WTC11 (cell line): ENCODE results near the gene ZNF830. TPM values are rescaled to one million over a fixed set of nuclear protein-coding genes. Genes with fewer than 3 reads are reported as not detected.

Source experiments
- ATAC-seq: fragments of 200-7000 bp; cut with Tn5 transposase; 2 replicates; pipeline ENCODE4 v1.10.0; 2021; ENCODE audit warnings: mild to moderate bottlenecking, moderate library complexity
- CTCF ChIA-PET: fragments of 300-600 bp; sonication (Branson Sonifier 250); formaldehyde crosslinking; loops from one replicate; lab custom pipeline; 2021; ENCODE audit warnings: antibody characterized with exemption; lab: Charles Lee
- POLR2A ChIA-PET: fragments of 350-600 bp; sonication (Branson Sonifier 250); formaldehyde crosslinking; loops from one replicate; lab custom pipeline; 2021; ENCODE audit warnings: antibody characterized with exemption; lab: Charles Lee
- DNase-seq: peaks from one replicate; pipeline ENCODE4 v3.0.0; 2021; ENCODE audit warnings: low spot score
- H3K27ac Mint-ChIP-seq: 2 replicates; pipeline ENCODE4 v1.8.0; 2021; ENCODE audit warnings: mixed read lengths
- H3K27me3 Mint-ChIP-seq: 2 replicates; pipeline ENCODE4 v1.8.0; 2021; ENCODE audit warnings: low read depth, mild to moderate bottlenecking, moderate library complexity, mixed read lengths
- H3K36me3 Mint-ChIP-seq: 2 replicates; pipeline ENCODE4 v1.8.0; 2021; ENCODE audit warnings: mixed read lengths
- H3K4me1 Mint-ChIP-seq: 2 replicates; pipeline ENCODE4 v1.8.0; 2022; ENCODE audit warnings: mixed read lengths
- H3K4me3 Mint-ChIP-seq: 2 replicates; pipeline ENCODE4 v1.8.0; 2021; ENCODE audit warnings: mild to moderate bottlenecking, moderate library complexity, mixed read lengths
- H3K9me3 Mint-ChIP-seq: 2 replicates; pipeline ENCODE4 v1.8.0; 2021; ENCODE audit warnings: mixed read lengths
- CDX4 ChIP-seq: fragments of 250-450 bp; sonication (Bioruptor Pico); IDR thresholded peaks from 2 replicates; pipeline ENCODE4 v1.9.0; 2021; ENCODE audit warnings: moderate library complexity, mild to moderate bottlenecking, inconsistent platforms, borderline replicate concordance
- E2F1 ChIP-seq: sonication (generic); formaldehyde crosslinking; IDR thresholded peaks from 2 replicates; pipeline ENCODE4 v1.8.0; 2022; ENCODE audit warnings: mild to moderate bottlenecking, missing genetic modification reagents
- ESRRA ChIP-seq: sonication (generic); formaldehyde crosslinking; IDR thresholded peaks from 2 replicates; pipeline ENCODE4 v1.8.1; 2022; ENCODE audit warnings: mild to moderate bottlenecking, missing genetic modification reagents, borderline replicate concordance
- FOXK1 ChIP-seq: sonication (generic); formaldehyde crosslinking; IDR thresholded peaks from 2 replicates; pipeline ENCODE4 v1.8.0; 2022; ENCODE audit warnings: mild to moderate bottlenecking, moderate library complexity, missing genetic modification reagents
- FOXP1 ChIP-seq: sonication (generic); formaldehyde crosslinking; IDR thresholded peaks from 2 replicates; pipeline ENCODE4 v1.8.0; 2022; ENCODE audit warnings: missing genetic modification reagents, mild to moderate bottlenecking, moderate library complexity, borderline replicate concordance
- KAT7 ChIP-seq: sonication (generic); formaldehyde crosslinking; IDR thresholded peaks from 2 replicates; pipeline ENCODE4 v1.8.1; 2023; ENCODE audit warnings: missing genetic modification reagents, mild to moderate bottlenecking, borderline replicate concordance
- NR1H2 ChIP-seq: sonication (generic); formaldehyde crosslinking; IDR thresholded peaks from 2 replicates; pipeline ENCODE4 v1.9.0; 2021; ENCODE audit warnings: mild to moderate bottlenecking, moderate library complexity, missing genetic modification reagents
- NR2C2 ChIP-seq: sonication (generic); formaldehyde crosslinking; IDR thresholded peaks from 2 replicates; pipeline ENCODE4 v1.8.0; 2022; ENCODE audit warnings: mild to moderate bottlenecking, missing genetic modification reagents
- PRRX2 ChIP-seq: fragments of 250-450 bp; sonication (Bioruptor Pico); IDR thresholded peaks from 2 replicates; pipeline ENCODE4 v1.8.0; 2021; ENCODE audit warnings: mild to moderate bottlenecking
- SMAD4 ChIP-seq: sonication (generic); formaldehyde crosslinking; IDR thresholded peaks from 2 replicates; pipeline ENCODE4 v1.8.0; 2022; ENCODE audit warnings: mild to moderate bottlenecking, missing genetic modification reagents
- TCF7 ChIP-seq: sonication (generic); formaldehyde crosslinking; IDR thresholded peaks from 2 replicates; pipeline ENCODE4 v1.8.0; 2022; ENCODE audit warnings: mild to moderate bottlenecking, low read depth, missing genetic modification reagents, moderate library complexity
- TP53 ChIP-seq: sonication (generic); formaldehyde crosslinking; IDR thresholded peaks from 2 replicates; pipeline ENCODE4 v1.8.1; 2023; ENCODE audit warnings: mild to moderate bottlenecking, missing genetic modification reagents
- ZNF219 ChIP-seq: sonication (generic); formaldehyde crosslinking; IDR thresholded peaks from 2 replicates; pipeline ENCODE4 v1.8.0; 2023; ENCODE audit warnings: missing genetic modification reagents, mild to moderate bottlenecking, borderline replicate concordance
- ZNF423 ChIP-seq: fragments of 250-450 bp; sonication (Bioruptor Pico); IDR thresholded peaks from 2 replicates; pipeline ENCODE4 v2.1.2; 2022; ENCODE audit warnings: mild to moderate bottlenecking, moderate library complexity
- ZNF512 ChIP-seq: sonication (generic); formaldehyde crosslinking; IDR thresholded peaks from 2 replicates; pipeline ENCODE4 v1.8.1; 2022; ENCODE audit warnings: missing genetic modification reagents, borderline replicate concordance
- ZNF532 ChIP-seq: fragments of 250-450 bp; sonication (Bioruptor Pico); IDR thresholded peaks from 2 replicates; pipeline ENCODE4 v1.9.0; 2021; ENCODE audit warnings: mild to moderate bottlenecking, borderline replicate concordance
- ZNF671 ChIP-seq: fragments of 250-450 bp; sonication (Bioruptor Pico); IDR thresholded peaks from 2 replicates; pipeline ENCODE4 v1.8.0; 2021; ENCODE audit warnings: mild to moderate bottlenecking
- total RNA-seq: library from RNA; stranded (reverse); gene quantifications from 3 replicates; pipeline ENCODE4 v1.2.3, GENCODE V29; 2021
- TF ChIP-seq, protein P1 (sequence below): fragments of 250-450 bp; sonication (Bioruptor Pico); conservative IDR thresholded peaks from 2 replicates; pipeline ENCODE4 v1.9.0; 2021; ENCODE audit warnings: mild to moderate bottlenecking
- TF ChIP-seq, protein P2 (sequence below): sonication (generic); formaldehyde crosslinking; IDR thresholded peaks from 2 replicates; pipeline ENCODE4 v1.8.1; 2022; ENCODE audit warnings: low read depth, missing genetic modification reagents, borderline replicate concordance
- TF ChIP-seq, protein P3 (sequence below): sonication (generic); formaldehyde crosslinking; IDR thresholded peaks from 2 replicates; pipeline ENCODE4 v1.8.1; 2022; ENCODE audit warnings: mild to moderate bottlenecking, moderate library complexity, missing genetic modification reagents
- TF ChIP-seq, protein P4 (sequence below): sonication (generic); formaldehyde crosslinking; conservative IDR thresholded peaks from 2 replicates; pipeline ENCODE4 v1.8.1; 2022; ENCODE audit warnings: mild to moderate bottlenecking, missing genetic modification reagents
- TF ChIP-seq, protein P5 (sequence below): fragments of 250-450 bp; sonication (Bioruptor Pico); IDR thresholded peaks from 2 replicates; pipeline ENCODE4 v1.9.0; 2021; ENCODE audit warnings: mild to moderate bottlenecking

ZNF830 gene
- total RNA-seq, 1 experiment from 2014 or later: 20.2 TPM

GRCh38 chr17:34980353-34980680 lies 19.0 kb downstream of the ZNF830 start, which contains the start of gene LIG3 (continued):
- TF ChIP-seq ZNF671 (CRISPR knock-in tag) (no peak), KAT7 (no peak), TP53 (CRISPR knock-in tag) (no peak), FOXP1 (CRISPR knock-in tag) (no peak; the same call in 1 of the 2 replicates), ZNF219 (CRISPR knock-in tag) (no peak)
- TF ChIP-seq, protein P1, sequence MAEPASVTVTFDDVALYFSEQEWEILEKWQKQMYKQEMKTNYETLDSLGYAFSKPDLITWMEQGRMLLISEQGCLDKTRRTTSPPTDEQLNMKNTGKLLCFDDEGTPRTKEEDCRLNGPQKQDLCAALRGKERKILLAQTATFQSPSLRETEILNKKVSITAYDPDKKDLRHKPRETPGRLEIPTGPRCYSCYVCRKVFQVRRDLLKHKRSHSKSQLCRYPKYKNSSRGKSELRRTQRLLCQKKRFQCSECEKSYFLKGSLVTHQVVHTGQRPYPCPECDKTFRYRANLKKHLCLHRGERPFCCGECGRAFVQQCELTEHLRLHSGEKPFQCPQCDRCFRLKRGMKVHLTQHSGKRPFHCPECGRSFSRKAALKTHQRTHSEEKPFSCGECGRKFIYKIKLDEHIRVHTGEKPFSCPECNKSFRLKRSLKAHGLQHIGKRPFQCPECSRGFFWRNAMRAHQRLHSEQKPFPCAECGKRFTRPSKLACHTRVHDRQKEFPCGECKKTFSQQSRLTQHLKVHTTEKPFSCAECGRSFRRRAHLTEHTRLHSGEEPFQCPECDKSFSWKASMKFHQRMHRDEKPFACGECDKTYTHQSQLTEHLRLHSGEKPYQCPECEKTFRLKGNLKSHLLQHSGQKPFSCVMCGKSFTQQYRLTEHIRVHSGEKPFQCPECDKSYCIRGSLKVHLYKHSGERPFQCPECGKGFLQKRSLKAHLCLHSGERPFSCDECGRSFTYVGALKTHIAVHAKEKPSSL (CRISPR knock-in tag): no peak
- TF ChIP-seq, protein P2, sequence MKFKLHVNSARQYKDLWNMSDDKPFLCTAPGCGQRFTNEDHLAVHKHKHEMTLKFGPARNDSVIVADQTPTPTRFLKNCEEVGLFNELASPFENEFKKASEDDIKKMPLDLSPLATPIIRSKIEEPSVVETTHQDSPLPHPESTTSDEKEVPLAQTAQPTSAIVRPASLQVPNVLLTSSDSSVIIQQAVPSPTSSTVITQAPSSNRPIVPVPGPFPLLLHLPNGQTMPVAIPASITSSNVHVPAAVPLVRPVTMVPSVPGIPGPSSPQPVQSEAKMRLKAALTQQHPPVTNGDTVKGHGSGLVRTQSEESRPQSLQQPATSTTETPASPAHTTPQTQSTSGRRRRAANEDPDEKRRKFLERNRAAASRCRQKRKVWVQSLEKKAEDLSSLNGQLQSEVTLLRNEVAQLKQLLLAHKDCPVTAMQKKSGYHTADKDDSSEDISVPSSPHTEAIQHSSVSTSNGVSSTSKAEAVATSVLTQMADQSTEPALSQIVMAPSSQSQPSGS (CRISPR knock-in tag): no peak; the same call in 1 of the 2 replicates

- H3K27me3 Mint-ChIP-seq: no peaks in the 10 kb centered on the region
- POLR2A ChIA-PET: interaction anchor here (0.6 to 1.2 kb wide), 3 partner anchors 19 to 454 kb away, joined by 3 to 4 read pairs (median 3); partner anchors contain the start of genes CCT6B and ZNF830
- ATAC-seq (peak; percentile 77), DNase-seq (peak; percentile 59)
- H3K27ac Mint-ChIP-seq: peak overlapping the region; percentile 80
- H3K36me3 Mint-ChIP-seq: peaks cover 28% of the 10 kb centered on the region
- H3K9me3 Mint-ChIP-seq: no peaks in the 10 kb centered on the region
- CTCF ChIA-PET: interaction anchor here (0.9 to 1.9 kb wide), 4 partner anchors 102 to 438 kb away, joined by 3 to 8 read pairs (median 4); partner anchors contain the start of gene RAD51D
- peaks cover 26% of the 10 kb centered on the region for H3K4me1 Mint-ChIP-seq
- H3K4me3 Mint-ChIP-seq: peak overlapping the region; percentile 92
- TF ChIP-seq, protein P3, sequence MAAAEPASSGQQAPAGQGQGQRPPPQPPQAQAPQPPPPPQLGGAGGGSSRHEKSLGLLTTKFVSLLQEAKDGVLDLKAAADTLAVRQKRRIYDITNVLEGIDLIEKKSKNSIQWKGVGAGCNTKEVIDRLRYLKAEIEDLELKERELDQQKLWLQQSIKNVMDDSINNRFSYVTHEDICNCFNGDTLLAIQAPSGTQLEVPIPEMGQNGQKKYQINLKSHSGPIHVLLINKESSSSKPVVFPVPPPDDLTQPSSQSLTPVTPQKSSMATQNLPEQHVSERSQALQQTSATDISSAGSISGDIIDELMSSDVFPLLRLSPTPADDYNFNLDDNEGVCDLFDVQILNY (CRISPR knock-in tag): no peak
- TF ChIP-seq NR1H2 (CRISPR knock-in tag) (no peak), NR2C2 (CRISPR knock-in tag) (no peak), FOXK1 (CRISPR knock-in tag) (no peak), ZNF532 (no peak), ZNF512 (CRISPR knock-in tag) (no peak), SMAD4 (CRISPR knock-in tag) (no peak), ZNF423 (CRISPR knock-in tag) (peak; percentile 90), PRRX2 (CRISPR knock-in tag) (no peak), ESRRA (CRISPR knock-in tag) (no peak), CDX4 (CRISPR knock-in tag) (no peak), E2F1 (CRISPR knock-in tag) (no peak), TCF7 (no peak)
- TF ChIP-seq, protein P4, sequence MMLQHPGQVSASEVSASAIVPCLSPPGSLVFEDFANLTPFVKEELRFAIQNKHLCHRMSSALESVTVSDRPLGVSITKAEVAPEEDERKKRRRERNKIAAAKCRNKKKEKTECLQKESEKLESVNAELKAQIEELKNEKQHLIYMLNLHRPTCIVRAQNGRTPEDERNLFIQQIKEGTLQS (CRISPR knock-in tag): no peak
- TF ChIP-seq, protein P5, sequence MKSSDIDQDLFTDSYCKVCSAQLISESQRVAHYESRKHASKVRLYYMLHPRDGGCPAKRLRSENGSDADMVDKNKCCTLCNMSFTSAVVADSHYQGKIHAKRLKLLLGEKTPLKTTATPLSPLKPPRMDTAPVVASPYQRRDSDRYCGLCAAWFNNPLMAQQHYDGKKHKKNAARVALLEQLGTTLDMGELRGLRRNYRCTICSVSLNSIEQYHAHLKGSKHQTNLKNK (CRISPR knock-in tag): no peak
Observed at GRCh38 chr17:34980681-34981537, 19.6 kb downstream of the ZNF830 start.
